ENCODE data around the gene RNU4-1. TPM values are rescaled to one million over a fixed set of nuclear protein-coding genes. Genes with fewer than 3 reads are reported as not detected.
A peak's percentile ranks its signal among the peaks of the same experiment; 100 is the strongest.

The RNU4-1 gene
- 1,000 to 10,000 TPM in 4 of 9 donors, 100 to 1,000 TPM in 3, not detected in 2; 376 to 4,299 (median 1,541) TPM for total RNA-seq
- polyA plus RNA-seq = not detected
- long read RNA-seq, donor 1 = 0 reads
- long read RNA-seq, donor 2 = 0 reads
- long read RNA-seq, donor 3 = 0 reads

- 0 to 2% (median 1%) methylated on average over 29 of the region's 29 CpGs for WGBS, 4 donors
- DNase-seq = peak in 4 of 5 donors; percentile 65 to 79 (median 70)
- peak; percentile 32 to 62 (median 49) for ATAC-seq
- intact Hi-C loops (cut with DNase I) = loop anchor here in 1 of 10 donors (2.0 kb wide), 1 partner anchor 64 kb away; no protein-coding TSS in a partner anchor
- Histone ChIP-seq H3K27ac (peak within 1 kb of the TSS; percentile 95 to 100 (median 98)), H3K9me3 (no peaks in the 10 kb centered on the region), H3K27me3 (no peaks in the 10 kb centered on the region), H3K36me3 (no peaks in the 10 kb centered on the region), H3K4me3 (peak within 1 kb of the TSS; percentile 45 to 76 (median 62)), H3K4me1 (peaks cover 0 to 27% (median 10%) of the 10 kb centered on the region in 12 donors)
- TF ChIP-seq POLR2A (IDR thresholded peaks at IDR 0.05) (peak; percentile 23 to 51), CTCF (IDR thresholded peaks at IDR 0.05) (no peak)
Observed at GRCh38 chr12:120292661-120293531, at the start of gene RNU4-1. Gene RNU4-1, minus strand, starts transcription at chr12:120293237.

- no peak for ATAC-seq
Observed at GRCh38 chr12:120342175-120343038, 49.4 kb upstream of the RNU4-1 start.

GRCh38 chr12:120339256-120339655, 46.2 kb upstream of the RNU4-1 start:
- intact Hi-C loops (cut with DNase I) = no loop called here
- Histone ChIP-seq H3K36me3 (no peaks in the 10 kb centered on the region), H3K4me1 (no peaks in the 10 kb centered on the region), H3K27me3 (no peaks in the 10 kb centered on the region), H3K9me3 (no peaks in the 10 kb centered on the region), H3K4me3 (no peak overlapping the region), H3K27ac (no peak overlapping the region)
- 61 to 79% (median 74%) methylated on average over 4 of the region's 4 CpGs for WGBS, 4 donors
- DNase-seq (no peak), ATAC-seq (no peak)
- no peak for TF ChIP-seq CTCF (IDR thresholded peaks at IDR 0.05)
- TF ChIP-seq POLR2A (IDR thresholded peaks at IDR 0.05) = no peak

More at GRCh38 chr12:120342175-120343038, 49.4 kb upstream of the RNU4-1 start:
- Histone ChIP-seq H3K4me1 (no peaks in the 10 kb centered on the region), H3K9me3 (no peaks in the 10 kb centered on the region), H3K27me3 (no peaks in the 10 kb centered on the region), H3K36me3 (peaks cover 0 to 8% (median 0%) of the 10 kb centered on the region in 9 donors), H3K27ac (no peak overlapping the region), H3K4me3 (no peak overlapping the region)
- 62 to 69% (median 66%) methylated on average over 26 to 30 of the region's 30 CpGs for WGBS, 4 donors
- TF ChIP-seq POLR2A (IDR thresholded peaks at IDR 0.05) = no peak
- TF ChIP-seq CTCF (IDR thresholded peaks at IDR 0.05) = no peak
- intact Hi-C loops (cut with DNase I) = no loop called here
- DNase-seq = no peak
